ENCODE data around the gene BICC1. TPM values are rescaled to one million over a fixed set of nuclear protein-coding genes. Genes with fewer than 3 reads are reported as not detected.
A peak's percentile ranks its signal among the peaks of the same experiment; 100 is the strongest.

The BICC1 gene
- total RNA-seq, 1 donor from 2014 or later: 41.0 TPM

DNA sequence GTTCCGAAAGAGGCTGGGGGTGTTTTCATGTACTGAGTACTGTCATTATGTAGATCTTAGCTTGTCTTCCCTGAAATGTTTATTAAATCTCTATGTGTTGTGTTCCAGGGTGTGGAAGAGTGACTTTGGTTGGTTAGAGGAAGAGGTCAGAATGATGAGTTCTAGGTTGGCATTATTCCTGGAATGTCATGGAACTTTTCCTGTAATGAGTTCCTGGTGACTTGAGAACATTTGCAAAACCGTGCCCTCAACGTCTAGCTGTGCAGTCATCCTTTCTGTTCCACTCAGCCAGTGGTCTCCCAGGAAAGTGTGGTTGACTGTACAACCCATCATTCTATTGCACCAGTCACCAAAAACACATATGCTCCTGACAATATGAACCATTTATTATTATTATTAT lies 129.6 kb downstream of the BICC1 start:
- H3K4me3 Mint-ChIP-seq (ENCODE audit: unreplicated experiment): peak overlapping the region; percentile 21
- no peak for DNase-seq (ENCODE audit: extremely low spot score, unreplicated experiment)
- TF ChIP-seq, protein P1, sequence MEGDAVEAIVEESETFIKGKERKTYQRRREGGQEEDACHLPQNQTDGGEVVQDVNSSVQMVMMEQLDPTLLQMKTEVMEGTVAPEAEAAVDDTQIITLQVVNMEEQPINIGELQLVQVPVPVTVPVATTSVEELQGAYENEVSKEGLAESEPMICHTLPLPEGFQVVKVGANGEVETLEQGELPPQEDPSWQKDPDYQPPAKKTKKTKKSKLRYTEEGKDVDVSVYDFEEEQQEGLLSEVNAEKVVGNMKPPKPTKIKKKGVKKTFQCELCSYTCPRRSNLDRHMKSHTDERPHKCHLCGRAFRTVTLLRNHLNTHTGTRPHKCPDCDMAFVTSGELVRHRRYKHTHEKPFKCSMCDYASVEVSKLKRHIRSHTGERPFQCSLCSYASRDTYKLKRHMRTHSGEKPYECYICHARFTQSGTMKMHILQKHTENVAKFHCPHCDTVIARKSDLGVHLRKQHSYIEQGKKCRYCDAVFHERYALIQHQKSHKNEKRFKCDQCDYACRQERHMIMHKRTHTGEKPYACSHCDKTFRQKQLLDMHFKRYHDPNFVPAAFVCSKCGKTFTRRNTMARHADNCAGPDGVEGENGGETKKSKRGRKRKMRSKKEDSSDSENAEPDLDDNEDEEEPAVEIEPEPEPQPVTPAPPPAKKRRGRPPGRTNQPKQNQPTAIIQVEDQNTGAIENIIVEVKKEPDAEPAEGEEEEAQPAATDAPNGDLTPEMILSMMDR (IDR thresholded peaks at IDR 0.05): no peak
- no peaks in the 10 kb centered on the region for H3K36me3 Mint-ChIP-seq (ENCODE audit: unreplicated experiment)
- peaks cover 78% of the 10 kb centered on the region for H3K4me1 Mint-ChIP-seq (ENCODE audit: unreplicated experiment)
- no peaks in the 10 kb centered on the region for H3K9me3 Mint-ChIP-seq (ENCODE audit: unreplicated experiment)
- H3K27ac Mint-ChIP-seq (ENCODE audit: unreplicated experiment): peak overlapping the region; percentile 77
- no peaks in the 10 kb centered on the region for H3K27me3 Mint-ChIP-seq (ENCODE audit: unreplicated experiment)

DNA sequence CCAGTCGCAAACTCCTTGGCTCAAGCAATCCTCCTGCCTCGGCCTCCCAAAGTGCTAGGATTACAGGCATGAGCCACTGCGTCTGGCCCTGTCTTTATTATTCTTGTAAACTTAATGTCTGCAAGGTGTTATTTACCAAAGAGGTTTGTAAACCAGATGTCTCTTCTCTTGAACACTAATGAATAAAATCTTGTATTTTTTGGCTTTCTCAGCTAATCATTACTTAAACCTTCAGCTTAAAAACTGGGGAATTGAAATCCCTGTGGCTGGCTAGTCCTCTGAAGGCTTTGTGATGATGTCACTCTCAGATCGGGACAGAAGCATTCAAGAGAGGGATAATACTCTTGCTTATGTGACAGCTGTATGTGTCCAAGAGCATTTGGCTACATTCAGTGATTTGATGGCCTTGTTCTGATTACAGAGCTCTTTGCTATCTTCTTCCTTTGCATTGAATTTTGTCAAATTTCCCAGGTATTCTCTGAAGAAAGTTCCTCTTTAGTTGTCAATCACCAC lies 130.3 kb downstream of the BICC1 start:
- Mint-ChIP-seq H3K4me1 (ENCODE audit: unreplicated experiment) (peaks cover 78% of the 10 kb centered on the region), H3K36me3 (ENCODE audit: unreplicated experiment) (no peaks in the 10 kb centered on the region), H3K4me3 (ENCODE audit: unreplicated experiment) (no peak overlapping the region), H3K9me3 (ENCODE audit: unreplicated experiment) (no peaks in the 10 kb centered on the region), H3K27ac (ENCODE audit: unreplicated experiment) (peak overlapping the region; percentile 45), H3K27me3 (ENCODE audit: unreplicated experiment) (no peaks in the 10 kb centered on the region)
- TF ChIP-seq, protein P1 (IDR thresholded peaks at IDR 0.05): no peak
- no peak for DNase-seq (ENCODE audit: extremely low spot score, unreplicated experiment)

DNA sequence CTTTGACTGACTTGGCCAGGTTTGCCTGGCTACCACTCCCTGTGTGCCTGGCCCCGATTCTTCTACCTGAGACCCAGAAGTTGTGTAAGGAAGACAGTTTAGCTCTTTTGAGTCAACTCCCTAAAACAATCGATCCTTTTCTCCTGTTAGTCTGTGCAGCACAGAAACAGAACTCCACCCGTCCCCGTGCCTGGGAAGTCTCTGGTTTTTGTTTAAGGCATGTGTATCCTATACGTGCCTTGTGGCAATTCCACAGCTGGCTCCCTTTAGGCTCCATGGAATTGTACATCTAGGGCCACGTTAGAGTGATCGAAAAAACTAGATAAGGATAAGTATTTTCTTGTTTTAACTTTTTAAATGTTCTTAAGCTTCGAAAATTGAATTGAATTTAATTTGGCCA lies 131.6 kb downstream of the BICC1 start:
- H3K4me3 Mint-ChIP-seq (ENCODE audit: unreplicated experiment): no peak overlapping the region
- H3K27me3 Mint-ChIP-seq (ENCODE audit: unreplicated experiment): no peaks in the 10 kb centered on the region
- TF ChIP-seq, protein P1 (IDR thresholded peaks at IDR 0.05): no peak
- no peak for DNase-seq (ENCODE audit: extremely low spot score, unreplicated experiment)
- peaks cover 77% of the 10 kb centered on the region for H3K4me1 Mint-ChIP-seq (ENCODE audit: unreplicated experiment)
- H3K27ac Mint-ChIP-seq (ENCODE audit: unreplicated experiment): peak overlapping the region; percentile 23
- peaks cover 3% of the 10 kb centered on the region for H3K36me3 Mint-ChIP-seq (ENCODE audit: unreplicated experiment)
- H3K9me3 Mint-ChIP-seq (ENCODE audit: unreplicated experiment): no peaks in the 10 kb centered on the region

DNA sequence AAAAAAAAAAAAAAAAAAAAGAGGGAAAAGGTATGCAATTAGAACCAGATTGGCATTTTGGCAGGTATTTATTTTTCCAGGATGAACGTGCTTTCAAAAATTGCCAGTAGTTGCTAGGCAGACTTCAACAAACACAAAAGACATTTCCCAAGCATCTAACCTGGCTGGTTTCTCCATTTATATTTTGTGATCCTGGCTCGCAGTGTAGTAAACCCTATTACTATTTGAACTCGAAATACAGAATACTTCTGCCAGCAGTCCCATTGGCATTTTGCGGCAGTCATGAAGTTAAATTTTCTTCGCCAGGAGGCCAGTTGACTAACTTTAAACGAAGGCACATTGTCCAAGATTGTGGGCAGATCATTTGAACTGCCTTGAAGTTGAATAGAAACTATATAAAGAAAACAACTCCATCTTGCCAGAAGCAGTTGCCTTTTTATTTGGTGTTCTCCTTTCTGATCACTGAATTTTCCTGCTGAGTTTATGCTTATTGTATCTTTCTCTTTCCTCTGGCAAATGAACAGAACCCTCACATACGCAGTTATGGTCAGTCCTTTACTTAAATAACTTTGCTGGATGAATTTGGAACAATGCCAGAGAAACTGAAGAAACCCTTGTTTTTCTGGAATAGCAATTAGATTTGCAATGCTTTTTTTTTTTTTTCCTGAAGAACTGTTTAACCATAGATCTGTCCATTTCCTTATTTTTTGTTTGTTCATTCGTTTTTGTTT lies 132.9 kb downstream of the BICC1 start:
- peaks cover 81% of the 10 kb centered on the region for H3K4me1 Mint-ChIP-seq (ENCODE audit: unreplicated experiment)
- peak overlapping the region; percentile 17 for H3K27ac Mint-ChIP-seq (ENCODE audit: unreplicated experiment)
- TF ChIP-seq, protein P1 (IDR thresholded peaks at IDR 0.05): no peak
- no peak for DNase-seq (ENCODE audit: extremely low spot score, unreplicated experiment)
- no peak overlapping the region for H3K4me3 Mint-ChIP-seq (ENCODE audit: unreplicated experiment)
- H3K36me3 Mint-ChIP-seq (ENCODE audit: unreplicated experiment): peaks cover 3% of the 10 kb centered on the region
- no peaks in the 10 kb centered on the region for H3K27me3 Mint-ChIP-seq (ENCODE audit: unreplicated experiment)
- H3K9me3 Mint-ChIP-seq (ENCODE audit: unreplicated experiment): no peaks in the 10 kb centered on the region

DNA sequence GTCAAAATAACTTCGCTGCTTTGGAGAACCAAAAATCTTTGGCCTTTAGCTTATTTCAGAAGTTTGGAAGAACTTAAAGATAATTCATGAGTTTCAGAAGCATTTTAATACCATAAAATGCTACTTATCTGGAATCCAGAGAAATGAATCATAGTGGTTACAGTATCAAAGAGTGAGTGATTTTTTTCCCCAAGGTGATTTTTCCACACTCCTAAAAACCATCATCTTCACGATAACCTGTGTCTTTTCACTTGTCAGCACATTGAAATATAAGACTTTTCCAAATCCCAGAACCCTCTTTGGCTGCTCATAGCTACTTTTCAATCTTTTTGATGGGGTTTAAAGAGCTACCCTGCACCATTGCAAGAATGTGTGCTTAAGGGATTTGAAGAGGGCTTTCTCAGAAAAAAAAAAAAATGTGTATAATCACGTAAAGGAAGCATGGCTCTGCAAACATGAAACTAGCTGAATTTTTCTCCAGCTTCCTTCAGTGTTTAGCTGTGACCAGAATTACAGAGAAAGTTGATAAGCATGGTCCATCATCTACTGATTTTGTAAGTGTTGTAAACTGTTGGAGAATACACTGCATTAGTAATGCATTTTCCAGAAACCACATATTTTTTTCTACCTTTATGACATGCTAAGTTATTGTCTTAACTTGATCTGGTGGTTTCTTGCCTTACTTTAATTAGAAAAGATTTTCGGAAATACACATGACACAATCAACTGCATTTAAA lies 134.9 kb downstream of the BICC1 start:
- no peak for DNase-seq (ENCODE audit: extremely low spot score, unreplicated experiment)
- Mint-ChIP-seq H3K27ac (ENCODE audit: unreplicated experiment) (no peak overlapping the region), H3K4me3 (ENCODE audit: unreplicated experiment) (no peak overlapping the region), H3K9me3 (ENCODE audit: unreplicated experiment) (no peaks in the 10 kb centered on the region), H3K4me1 (ENCODE audit: unreplicated experiment) (peaks cover 80% of the 10 kb centered on the region), H3K36me3 (ENCODE audit: unreplicated experiment) (peaks cover 3% of the 10 kb centered on the region), H3K27me3 (ENCODE audit: unreplicated experiment) (no peaks in the 10 kb centered on the region)
- TF ChIP-seq, protein P1 (IDR thresholded peaks at IDR 0.05): no peak

Measured in osteocyte (in vitro differentiated cells).